Small intestine (tissue), 4 donors: Measurements from ENCODE around the gene SIVA1. TPM values are rescaled to one million over a fixed set of nuclear protein-coding genes. Genes with fewer than 3 reads are reported as not detected.

Experiments used
- polyA plus RNA-seq, 4 donors: library from polyadenylated mRNA; stranded (reverse) in 3 of 4; unstranded in 1 of 4; fragments of 200-250 nt in 3 of 4; fragments of 120-200 nt in 1 of 4; gene quantifications; one replicate each; pipeline versions ENCODE4 v1.2.1 to v1.2.3, GENCODE V29; 2013
- donor health status: healthy with polysubstance abuse.
- donor health status: Bipolar disorder and iron deficiency.
- donor health status: healthy.

The SIVA1 gene
- polyA plus RNA-seq, 4 donors, result 91.9 to 269 (median 140) TPM

Other genes with a start within 250 kb of the SIVA1 start
- gene C14orf180, start 173.4 kb upstream of the SIVA1 start, polyA plus RNA-seq, result 1 to 10 TPM in 1 of 4 donors, under 1 TPM in 1, not detected in 2; 0.04 to 2.3 TPM
- gene TMEM179, start 148.4 kb upstream of the SIVA1 start, polyA plus RNA-seq, result 10 to 100 TPM in 1 of 4 donors, 1 to 10 TPM in 1, not detected in 2; 3.0 to 11.2 TPM
- gene INF2, start 63.5 kb upstream of the SIVA1 start, polyA plus RNA-seq, result 100 to 1,000 TPM in 2 of 4 donors, 10 to 100 TPM in 2; 62.6 to 364 (median 197) TPM
- 10 to 100 TPM in 1 of 4 donors, 1 to 10 TPM in 3; 3.6 to 12.7 (median 6.3) TPM for gene ADSS1, start 28.9 kb upstream of the SIVA1 start, polyA plus RNA-seq
- 10 to 100 TPM; 72.4 to 95.9 (median 82.7) TPM for gene AKT1, start 42.6 kb downstream of the SIVA1 start, polyA plus RNA-seq
- gene ZBTB42, start 48.0 kb downstream of the SIVA1 start, polyA plus RNA-seq, result 1 to 10 TPM; 2.7 to 6.6 (median 5.4) TPM
- gene CEP170B, start 112.1 kb downstream of the SIVA1 start, polyA plus RNA-seq, result 10 to 100 TPM; 24.9 to 33.9 (median 31.1) TPM
- 10 to 100 TPM in 1 of 4 donors, 1 to 10 TPM in 1, under 1 TPM in 1, not detected in 1; 0.42 to 12.4 (median 1.4) TPM for gene PLD4, start 171.7 kb downstream of the SIVA1 start, polyA plus RNA-seq
- 1 to 10 TPM in 1 of 4 donors, under 1 TPM in 3; under 0.01 to 6.3 (median 0.17) TPM for gene AHNAK2, start 225.2 kb downstream of the SIVA1 start, polyA plus RNA-seq
- 1 to 10 TPM in 3 of 4 donors, under 1 TPM in 1; 0.89 to 6.8 (median 3.2) TPM for gene CLBA1, start 232.6 kb downstream of the SIVA1 start, polyA plus RNA-seq